Ishikawa (cell line): Measurements from ENCODE around the gene ZMIZ1.

Source experiments
- CEBPB ChIP-seq: IDR thresholded peaks from 2 replicates; pipeline ENCODE4 v1.6.1; 2012
- EP300 ChIP-seq: IDR thresholded peaks from 2 replicates; pipeline ENCODE4 v1.6.1; 2012; ENCODE audit warnings: borderline replicate concordance
- TAF1 ChIP-seq: IDR thresholded peaks from 2 replicates; pipeline ENCODE4 v1.6.1; 2012; ENCODE audit warnings: low read depth, mild to moderate bottlenecking
- TF ChIP-seq, protein P1 (sequence below): IDR thresholded peaks from 2 replicates; pipeline ENCODE4 v1.6.1; 2012; ENCODE audit warnings: low read depth, mild to moderate bottlenecking

DNA sequence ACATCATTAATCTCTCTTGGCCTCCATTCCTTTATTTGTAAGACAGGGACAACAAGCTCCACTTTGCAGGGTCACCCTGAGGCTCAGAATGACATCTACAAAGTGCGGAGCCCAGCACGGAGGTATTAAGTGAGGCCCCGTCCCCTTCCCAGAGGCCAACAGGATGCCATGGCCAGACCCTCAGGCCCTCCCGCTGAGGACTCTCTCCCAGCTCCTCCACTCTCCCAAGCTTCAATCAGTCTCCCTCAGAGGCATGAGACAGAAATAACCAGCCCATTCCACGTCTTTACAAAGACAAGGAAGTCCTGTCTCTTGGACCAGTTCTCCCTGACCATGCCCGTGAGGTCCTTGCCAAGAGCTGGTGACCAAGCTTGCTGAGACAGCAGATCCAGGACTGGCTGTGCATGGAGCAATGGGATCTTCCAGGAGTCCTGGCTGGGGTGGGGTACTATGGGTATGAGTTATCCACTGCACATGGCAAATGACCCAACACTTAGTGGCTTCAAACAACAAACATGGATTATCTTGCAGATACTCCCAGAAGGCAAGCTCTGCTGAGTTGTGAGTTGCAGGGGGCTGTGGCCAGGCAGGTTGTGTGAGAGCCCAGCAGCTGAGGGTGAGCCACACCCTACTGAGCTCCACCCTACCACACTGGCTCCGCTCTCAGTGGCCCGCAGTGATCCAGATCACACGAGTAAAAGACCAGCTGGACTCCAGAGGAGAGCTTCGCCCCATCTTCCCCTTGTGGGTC is 274.2 kb downstream of the ZMIZ1 start:
- TF ChIP-seq CEBPB (no peak), TAF1 (no peak), EP300 (no peak; the same call in 1 of the 2 replicates)
- TF ChIP-seq, protein P1, sequence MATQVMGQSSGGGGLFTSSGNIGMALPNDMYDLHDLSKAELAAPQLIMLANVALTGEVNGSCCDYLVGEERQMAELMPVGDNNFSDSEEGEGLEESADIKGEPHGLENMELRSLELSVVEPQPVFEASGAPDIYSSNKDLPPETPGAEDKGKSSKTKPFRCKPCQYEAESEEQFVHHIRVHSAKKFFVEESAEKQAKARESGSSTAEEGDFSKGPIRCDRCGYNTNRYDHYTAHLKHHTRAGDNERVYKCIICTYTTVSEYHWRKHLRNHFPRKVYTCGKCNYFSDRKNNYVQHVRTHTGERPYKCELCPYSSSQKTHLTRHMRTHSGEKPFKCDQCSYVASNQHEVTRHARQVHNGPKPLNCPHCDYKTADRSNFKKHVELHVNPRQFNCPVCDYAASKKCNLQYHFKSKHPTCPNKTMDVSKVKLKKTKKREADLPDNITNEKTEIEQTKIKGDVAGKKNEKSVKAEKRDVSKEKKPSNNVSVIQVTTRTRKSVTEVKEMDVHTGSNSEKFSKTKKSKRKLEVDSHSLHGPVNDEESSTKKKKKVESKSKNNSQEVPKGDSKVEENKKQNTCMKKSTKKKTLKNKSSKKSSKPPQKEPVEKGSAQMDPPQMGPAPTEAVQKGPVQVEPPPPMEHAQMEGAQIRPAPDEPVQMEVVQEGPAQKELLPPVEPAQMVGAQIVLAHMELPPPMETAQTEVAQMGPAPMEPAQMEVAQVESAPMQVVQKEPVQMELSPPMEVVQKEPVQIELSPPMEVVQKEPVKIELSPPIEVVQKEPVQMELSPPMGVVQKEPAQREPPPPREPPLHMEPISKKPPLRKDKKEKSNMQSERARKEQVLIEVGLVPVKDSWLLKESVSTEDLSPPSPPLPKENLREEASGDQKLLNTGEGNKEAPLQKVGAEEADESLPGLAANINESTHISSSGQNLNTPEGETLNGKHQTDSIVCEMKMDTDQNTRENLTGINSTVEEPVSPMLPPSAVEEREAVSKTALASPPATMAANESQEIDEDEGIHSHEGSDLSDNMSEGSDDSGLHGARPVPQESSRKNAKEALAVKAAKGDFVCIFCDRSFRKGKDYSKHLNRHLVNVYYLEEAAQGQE: no peak
